A673 (cell line): ENCODE results near the gene CMBL.
"Not testable (repeated sequence)": the region's sequence is repeated elsewhere in the genome, so short reads cannot be mapped to it uniquely, and the experiment has no call there.

Experiments
- EZH2 ChIP-seq: fragments of 200-600 bp; sonication (generic); IDR thresholded peaks from 2 replicates; pipeline ENCODE4 v1.6.1; 2017; ENCODE audit warnings: borderline replicate concordance, low read depth, mild to moderate bottlenecking, mixed read lengths, antibody characterized with exemption, low read length; ENCODE audit not compliant: poor library complexity, severe bottlenecking
- TF ChIP-seq, protein P1 (sequence below): fragments of 300-800, 200-600 bp; sonication (generic); conservative IDR thresholded peaks from 2 replicates; pipeline ENCODE4 v1.5.1; 2017; ENCODE audit warnings: low read depth, mild to moderate bottlenecking, antibody characterized with exemption, low read length, moderate library complexity, mixed read lengths

- TF ChIP-seq, protein P1, sequence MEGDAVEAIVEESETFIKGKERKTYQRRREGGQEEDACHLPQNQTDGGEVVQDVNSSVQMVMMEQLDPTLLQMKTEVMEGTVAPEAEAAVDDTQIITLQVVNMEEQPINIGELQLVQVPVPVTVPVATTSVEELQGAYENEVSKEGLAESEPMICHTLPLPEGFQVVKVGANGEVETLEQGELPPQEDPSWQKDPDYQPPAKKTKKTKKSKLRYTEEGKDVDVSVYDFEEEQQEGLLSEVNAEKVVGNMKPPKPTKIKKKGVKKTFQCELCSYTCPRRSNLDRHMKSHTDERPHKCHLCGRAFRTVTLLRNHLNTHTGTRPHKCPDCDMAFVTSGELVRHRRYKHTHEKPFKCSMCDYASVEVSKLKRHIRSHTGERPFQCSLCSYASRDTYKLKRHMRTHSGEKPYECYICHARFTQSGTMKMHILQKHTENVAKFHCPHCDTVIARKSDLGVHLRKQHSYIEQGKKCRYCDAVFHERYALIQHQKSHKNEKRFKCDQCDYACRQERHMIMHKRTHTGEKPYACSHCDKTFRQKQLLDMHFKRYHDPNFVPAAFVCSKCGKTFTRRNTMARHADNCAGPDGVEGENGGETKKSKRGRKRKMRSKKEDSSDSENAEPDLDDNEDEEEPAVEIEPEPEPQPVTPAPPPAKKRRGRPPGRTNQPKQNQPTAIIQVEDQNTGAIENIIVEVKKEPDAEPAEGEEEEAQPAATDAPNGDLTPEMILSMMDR, result not testable (repeated sequence)
- TF ChIP-seq EZH2, result not testable (repeated sequence)
These were observed 36.9 kb upstream of the CMBL start for GRCh38 chr5:10344461-10345106.
